ENCODE results near the gene CCL27. TPM values are rescaled to one million over a fixed set of nuclear protein-coding genes. Genes with fewer than 3 reads are reported as not detected.
A peak's percentile ranks its signal among the peaks of the same experiment; 100 is the strongest.

CCL27 gene
- total and polyA plus RNA-seq, 2 donors from 2014 or later, result not detected

DNA sequence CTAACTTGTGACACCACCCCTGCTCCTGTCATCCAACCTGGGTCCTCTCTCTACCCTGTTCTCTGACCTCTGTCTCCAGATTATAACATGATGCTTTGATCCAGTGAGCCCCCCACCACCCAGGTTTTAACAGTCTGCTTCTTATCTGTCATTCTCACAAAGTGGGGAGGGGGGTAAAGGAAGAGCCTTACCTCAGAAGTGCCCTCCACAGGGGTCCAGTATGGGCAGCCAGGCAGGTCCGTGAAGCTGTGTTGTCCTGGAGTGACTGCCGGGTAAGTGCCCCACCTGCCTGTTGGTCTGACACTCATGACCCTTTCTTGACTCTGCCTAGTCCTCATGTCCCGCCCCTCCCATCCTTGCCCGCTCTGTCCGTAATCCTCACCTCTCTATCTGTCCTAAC, 7.1 kb downstream of the CCL27 start:
- Histone ChIP-seq H3K4me3 (ENCODE audit: low read length in 3 of 3) (no peak overlapping the region), H3K27me3 (ENCODE audit: control insufficient read depth, insufficient read depth, low read length) (no peaks in the 10 kb centered on the region), H3K27ac (ENCODE audit: low read depth in 2 of 2, low read length in 2 of 2) (no peak overlapping the region), H3K4me1 (ENCODE audit: control insufficient read depth in 2 of 3, insufficient read depth in 2 of 3, low read depth in 1 of 3, low read length in 3 of 3) (peaks cover 16 to 31% (median 20%) of the 10 kb centered on the region in 3 donors), H3K9ac (ENCODE audit: low read length in 3 of 3) (no peak overlapping the region), H3K36me3 (ENCODE audit: control insufficient read depth in 2 of 3, insufficient read depth in 3 of 3, low read length in 3 of 3) (peaks cover 0 to 2% (median 0%) of the 10 kb centered on the region in 3 donors), H3K9me3 (ENCODE audit: control insufficient read depth in 2 of 3, insufficient read depth in 1 of 3, low read length in 3 of 3) (no peaks in the 10 kb centered on the region)
- no peak for FAIRE-seq
- no peak for DNase-seq
- no peak for TF ChIP-seq CTCF (IDR thresholded peaks at IDR 0.05; ENCODE audit: borderline replicate concordance, extremely low read depth, insufficient read depth)
- intact Hi-C loops (cut with DNase I), result no loop called here

- peaks cover 0 to 3% (median 1%) of the 10 kb centered on the region in 3 donors for H3K36me3 ChIP-seq (ENCODE audit: control insufficient read depth in 2 of 3, insufficient read depth in 3 of 3, low read length in 3 of 3)
- no peaks in the 10 kb centered on the region for H3K9me3 ChIP-seq (ENCODE audit: control insufficient read depth in 2 of 3, insufficient read depth in 1 of 3, low read length in 3 of 3)
- no peak for FAIRE-seq
- H3K27me3 ChIP-seq (ENCODE audit: control insufficient read depth, insufficient read depth, low read length), result no peaks in the 10 kb centered on the region
- H3K4me1 ChIP-seq (ENCODE audit: control insufficient read depth in 2 of 3, insufficient read depth in 2 of 3, low read depth in 1 of 3, low read length in 3 of 3), result peaks cover 16 to 31% (median 20%) of the 10 kb centered on the region in 3 donors
- no peak for TF ChIP-seq CTCF (IDR thresholded peaks at IDR 0.05; ENCODE audit: borderline replicate concordance, extremely low read depth, insufficient read depth)
- intact Hi-C loops (cut with DNase I), result no loop called here
- no peak overlapping the region for H3K9ac ChIP-seq (ENCODE audit: low read length in 3 of 3)
- no peak overlapping the region for H3K27ac ChIP-seq (ENCODE audit: low read depth in 2 of 2, low read length in 2 of 2)
- DNase-seq, result peak in 4 of 5 donors; percentile 10 to 70 (median 64)
- H3K4me3 ChIP-seq (ENCODE audit: low read length in 3 of 3), result no peak overlapping the region
Measured at GRCh38 chr9:34654323-34655051, 8.0 kb downstream of the CCL27 start.

- Histone ChIP-seq H3K4me1 (ENCODE audit: control insufficient read depth in 2 of 3, insufficient read depth in 2 of 3, low read depth in 1 of 3, low read length in 3 of 3) (peaks cover 16 to 31% (median 24%) of the 10 kb centered on the region in 3 donors), H3K9me3 (ENCODE audit: control insufficient read depth in 2 of 3, insufficient read depth in 1 of 3, low read length in 3 of 3) (no peaks in the 10 kb centered on the region), H3K9ac (ENCODE audit: low read length in 3 of 3) (peak overlapping the region in 1 of 3 donors; percentile 44), H3K27me3 (ENCODE audit: control insufficient read depth, insufficient read depth, low read length) (no peaks in the 10 kb centered on the region), H3K36me3 (ENCODE audit: control insufficient read depth in 2 of 3, insufficient read depth in 3 of 3, low read length in 3 of 3) (peaks cover 4 to 14% (median 5%) of the 10 kb centered on the region in 3 donors), H3K4me3 (ENCODE audit: low read length in 3 of 3) (peak overlapping the region in 1 of 3 donors; percentile 27), H3K27ac (ENCODE audit: low read depth in 2 of 2, low read length in 2 of 2) (peak overlapping the region in 1 of 2 donors; percentile 41)
- no peak for TF ChIP-seq CTCF (IDR thresholded peaks at IDR 0.05; ENCODE audit: borderline replicate concordance, extremely low read depth, insufficient read depth)
- intact Hi-C loops (cut with DNase I), result no loop called here
- FAIRE-seq (no peak), DNase-seq (peak in 4 of 5 donors; percentile 76 to 93 (median 84))
Measured at GRCh38 chr9:34653151-34654072, 9.0 kb downstream of the CCL27 start.
